B cell (primary cell): ENCODE results near the gene ATG7. TPM values are rescaled to one million over a fixed set of nuclear protein-coding genes. Genes with fewer than 3 reads are reported as not detected.

Experiments
- ATAC-seq: fragments of 200-7000 bp; cut with Tn5 transposase; one replicate; pipeline ENCODE4 v1.10.0; 2021; ENCODE audit warnings: low read depth, mild to moderate bottlenecking, moderate number of reproducible peaks, moderate library complexity
- CTCF ChIA-PET: fragments of 350-600 bp; sonication (Branson Sonifier 250); formaldehyde crosslinking; loops from one replicate; lab custom pipeline; 2021; ENCODE audit warnings: antibody characterized with exemption, inconsistent platforms; lab: Charles Lee
- POLR2A ChIA-PET: fragments of 350-600 bp; sonication (Branson Sonifier 250); formaldehyde crosslinking; loops from one replicate; lab custom pipeline; 2021; ENCODE audit warnings: antibody characterized with exemption; lab: Charles Lee
- DNase-seq: peaks from one replicate; pipeline ENCODE4 v3.0.0; 2013
- H2AFZ ChIP-seq: 2 replicates; pipeline ENCODE4 v1.6.1; 2012; ENCODE audit warnings: mild to moderate bottlenecking, low read depth, low read length; ENCODE audit not compliant: insufficient read depth, poor library complexity, severe bottlenecking
- H3K27ac ChIP-seq, 2 donors: 1 replicate in 1 of 2; 2 replicates in 1 of 2; pipeline ENCODE4 v1.5.1; 2012 to 2013; ENCODE audit warnings: low read length in 2 of 2, mild to moderate bottlenecking in 2 of 2, moderate library complexity in 1 of 2
- H3K27me3 ChIP-seq, 4 experiments: fragments of 200-600 bp in 1 of 4; sonication (generic) in 1 of 4; replicated peaks in 1 of 4; 1 replicate in 2 of 4; 2 replicates in 2 of 4; pipeline versions ENCODE4 v1.6.1 to v1.7.0; 2013 to 2016; ENCODE audit warnings: low read length in 3 of 4, mild to moderate bottlenecking in 2 of 4, mixed read lengths in 1 of 4, moderate library complexity in 1 of 4; ENCODE audit not compliant: insufficient read depth in 4 of 4, control insufficient read depth in 3 of 4; ENCODE audit errors: control extremely low read depth in 1 of 4
- H3K36me3 ChIP-seq, 2 experiments: replicated peaks in 1 of 2; 1 replicate in 1 of 2; 2 replicates in 1 of 2; pipeline versions ENCODE4 v1.6.1 to v1.7.1; 2013; ENCODE audit warnings: low read length in 1 of 2; ENCODE audit not compliant: insufficient read depth in 2 of 2, control insufficient read depth in 1 of 2; ENCODE audit errors: control extremely low read depth in 1 of 2, extremely low read depth in 1 of 2
- H3K4me1 ChIP-seq, 2 donors: fragments of 200-600 bp in 1 of 2; sonication (generic) in 1 of 2; 1 replicate in 1 of 2; 2 replicates in 1 of 2; pipeline versions ENCODE4 v1.5.1 to v1.6.1; 2013 to 2017; ENCODE audit warnings: low read length in 2 of 2; ENCODE audit not compliant: control insufficient read depth in 2 of 2, insufficient read depth in 2 of 2
- H3K4me2 ChIP-seq: replicated peaks from 2 replicates; pipeline ENCODE3; 2012; ENCODE audit warnings: mild to moderate bottlenecking, low read depth, low read length; ENCODE audit not compliant: poor library complexity, severe bottlenecking
- H3K4me3 ChIP-seq, 5 experiments: fragments of 200-600 bp in 1 of 5; sonication (generic) in 1 of 5; 1 replicate in 3 of 5; 2 replicates in 2 of 5; pipeline versions ENCODE4 v1.5.1 to v1.7.0; 2011 to 2016; ENCODE audit warnings: low read length in 4 of 5, mild to moderate bottlenecking in 4 of 5, low read depth in 2 of 5, control low read depth in 1 of 5, moderate library complexity in 1 of 5; ENCODE audit not compliant: insufficient read depth in 1 of 5; ENCODE audit errors: control extremely low read depth in 1 of 5, extremely low read depth in 1 of 5
- H3K79me2 ChIP-seq: fragments of 200-600 bp; sonication (generic); one replicate; pipeline ENCODE4 v1.6.0; 2016; ENCODE audit warnings: low read length; ENCODE audit not compliant: control insufficient read depth, insufficient read depth
- H3K9ac ChIP-seq: fragments of 200-600 bp; sonication (generic); 2 replicates; pipeline ENCODE4 v1.6.1; 2017; ENCODE audit warnings: mild to moderate bottlenecking, low read length, moderate library complexity
- H3K9me3 ChIP-seq, 3 donors: one replicate each; pipeline versions ENCODE4 v1.6.1 to v1.7.1; 2013; ENCODE audit warnings: low read length in 2 of 3; ENCODE audit not compliant: control insufficient read depth in 2 of 3, insufficient read depth in 1 of 3; ENCODE audit errors: control extremely low read depth in 1 of 3
- H4K20me1 ChIP-seq: 2 replicates; pipeline ENCODE4 v1.6.0; 2012; ENCODE audit warnings: mild to moderate bottlenecking, low read length; ENCODE audit not compliant: insufficient read depth, control insufficient read depth, poor library complexity, severe bottlenecking
- H3K27ac Mint-ChIP-seq: one replicate; pipeline ENCODE4 v1.8.0; 2021; ENCODE audit warnings: mixed read lengths
- H3K27me3 Mint-ChIP-seq: one replicate; pipeline ENCODE4 v1.8.0; 2021; ENCODE audit warnings: mixed read lengths
- H3K4me1 Mint-ChIP-seq: one replicate; pipeline ENCODE4 v1.8.0; 2021; ENCODE audit warnings: mixed read lengths
- H3K4me3 Mint-ChIP-seq: one replicate; pipeline ENCODE4 v1.8.0; 2021; ENCODE audit warnings: mixed read lengths
- H3K9me3 Mint-ChIP-seq: one replicate; pipeline ENCODE4 v1.8.0; 2022; ENCODE audit warnings: mixed read lengths; ENCODE audit not compliant: insufficient read depth
- CTCF ChIP-seq: fragments of 200-600 bp; IDR thresholded peaks from one replicate; pipeline ENCODE4 v1.8.0; 2022; ENCODE audit warnings: antibody characterized with exemption, mild to moderate bottlenecking
- EZH2 ChIP-seq: IDR thresholded peaks from 2 replicates; pipeline ENCODE4 v1.6.1; 2012; ENCODE audit warnings: borderline replicate concordance, low read depth, mild to moderate bottlenecking, moderate library complexity, low read length; ENCODE audit not compliant: insufficient read depth, poor library complexity, severe bottlenecking
- WGBS: methylation state at CpG from one replicate; pipeline ENCODE4 v1.1.5; 2013; ENCODE audit warnings: missing lambda C conversion rate; ENCODE audit not compliant: insufficient coverage; 5-methylcytosine and 5-hydroxymethylcytosine counted together
- intact Hi-C: fragments of 100-400 bp; cut with micrococcal nuclease; formaldehyde crosslinking; loops from one replicate; pipeline ENCODE4 v1.10.0; 2022
- polyA plus RNA-seq: library from polyadenylated mRNA; depleted of rRNA; stranded (reverse); fragments of >200 nt; gene quantifications from 2 replicates; pipeline ENCODE4 v1.2.3, GENCODE V29; 2012
- total RNA-seq, 2 donors: library from RNA; stranded (reverse); fragments of 120-200 nt in 1 of 2; gene quantifications; 1 replicate in 1 of 2; 2 replicates in 1 of 2; pipeline versions ENCODE4 v1.2.3 to v1.2.4, GENCODE V29; 2013 to 2022

The ATG7 gene
- total and polyA plus RNA-seq, 2 donors (not counting 1 experiment from before 2014, with no cell fraction given), result 13.9 to 66.4 TPM

DNA sequence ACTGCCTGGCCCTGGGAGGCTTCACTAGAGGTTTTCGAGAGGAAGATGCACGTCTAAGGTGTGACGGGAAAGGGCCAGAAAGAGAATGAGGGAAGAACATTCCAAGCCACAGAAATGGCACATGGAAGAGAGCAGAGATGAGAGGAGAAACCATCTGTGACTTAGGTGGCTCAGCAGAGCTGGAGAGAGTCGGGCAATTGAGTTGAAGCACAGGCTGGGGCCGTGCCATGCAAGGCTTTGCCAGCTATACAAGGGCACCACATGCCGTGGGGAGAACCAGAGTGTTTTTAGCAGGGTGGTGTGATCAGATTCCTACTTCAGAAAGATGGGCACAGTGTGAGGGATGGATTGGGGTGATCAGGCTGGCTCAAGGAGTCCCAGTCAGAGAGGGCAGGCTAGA lies 245.4 kb downstream of the ATG7 start:
- Histone ChIP-seq H4K20me1 (no peaks in the 10 kb centered on the region), H3K4me3 (no peak overlapping the region), H3K9ac (no peak overlapping the region), H3K4me2 (no peak overlapping the region), H3K27me3 (no peaks in the 10 kb centered on the region), H3K27ac (no peak overlapping the region), H2AFZ (no peak overlapping the region), H3K9me3 (no peaks in the 10 kb centered on the region), H3K36me3 (peaks cover 2% of the 10 kb centered on the region in 2 experiments), H3K79me2 (no peaks in the 10 kb centered on the region), H3K4me1 (no peaks in the 10 kb centered on the region)
- no peak for DNase-seq
- CTCF ChIA-PET, result no interaction called here
- H3K4me3 Mint-ChIP-seq, result no peak overlapping the region
- H3K9me3 Mint-ChIP-seq, result no peaks in the 10 kb centered on the region
- POLR2A ChIA-PET, result no interaction called here
- no peak for TF ChIP-seq CTCF
- TF ChIP-seq EZH2, result no peak
- ATAC-seq, result no peak
- 100% methylated on average over 6 of the region's 6 CpGs for WGBS
- no peak overlapping the region for H3K27ac Mint-ChIP-seq
- no peaks in the 10 kb centered on the region for H3K27me3 Mint-ChIP-seq
- intact Hi-C loops, result no loop called here
- H3K4me1 Mint-ChIP-seq, result no peaks in the 10 kb centered on the region

GRCh38 chr3:11521167-11521566 lies 249.0 kb downstream of the ATG7 start:
- H3K4me2 ChIP-seq, result no peak overlapping the region
- ATAC-seq, result no peak
- CTCF ChIA-PET, result no interaction called here
- Mint-ChIP-seq H3K4me3 (no peak overlapping the region), H3K27ac (no peak overlapping the region), H3K4me1 (no peaks in the 10 kb centered on the region), H3K27me3 (no peaks in the 10 kb centered on the region), H3K9me3 (no peaks in the 10 kb centered on the region)
- no peak for DNase-seq
- H3K79me2 ChIP-seq, result no peaks in the 10 kb centered on the region
- H2AFZ ChIP-seq, result no peak overlapping the region
- H3K4me3 ChIP-seq, result no peak overlapping the region
- no peak overlapping the region for H3K9ac ChIP-seq
- TF ChIP-seq CTCF (no peak), EZH2 (no peak)
- intact Hi-C loops, result no loop called here
- WGBS, result over 99% methylated on average over 8 of the region's 8 CpGs
- no peak overlapping the region for H3K27ac ChIP-seq
- H3K4me1 ChIP-seq, result no peaks in the 10 kb centered on the region
- H3K9me3 ChIP-seq, result peaks cover 0 to 4% (median 0%) of the 10 kb centered on the region in 3 donors
- H3K27me3 ChIP-seq, result no peaks in the 10 kb centered on the region
- H3K36me3 ChIP-seq, result no peaks in the 10 kb centered on the region
- H4K20me1 ChIP-seq, result no peaks in the 10 kb centered on the region
- POLR2A ChIA-PET, result no interaction called here
